ENCODE results near the gene ICAM5. TPM values are rescaled to one million over a fixed set of nuclear protein-coding genes. Genes with fewer than 3 reads are reported as not detected.

ICAM5 gene
- total and polyA plus RNA-seq, 9 of the 15 experiments (the other 6 are each of a cell fraction or from before 2014, with no cell fraction given): 0.10 to 114 (median 13.7) TPM

DNA sequence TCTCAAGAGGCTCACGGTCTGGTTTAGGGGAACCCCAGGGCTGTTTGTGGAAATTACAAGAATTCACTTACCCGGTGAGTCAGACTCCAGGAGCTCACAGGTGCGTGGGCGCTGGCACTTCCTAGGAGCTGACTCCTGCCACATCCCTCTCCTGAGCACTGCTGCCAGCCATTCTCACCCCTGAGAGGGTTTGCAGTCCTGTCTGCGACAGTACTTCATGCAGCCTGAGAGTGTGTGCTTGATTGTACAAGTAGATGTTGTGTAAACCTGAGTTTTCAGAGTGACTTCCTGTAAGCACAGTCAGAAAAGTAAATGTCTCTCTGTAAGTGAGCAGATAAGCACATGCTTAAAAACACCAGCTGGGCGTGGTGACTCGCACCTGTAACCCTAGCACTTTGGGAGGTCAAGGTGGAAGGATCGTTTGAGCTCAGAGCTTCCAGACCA is 29.6 kb upstream of the ICAM5 start (continued):
- TF ChIP-seq ILF3 (IDR thresholded peaks at IDR 0.05; ENCODE audit: borderline replicate concordance) (0 out of 2 replicates have a peak, but pooled peaks have one; percentile 50), CBFA2T3 (IDR thresholded peaks at IDR 0.05) (peak; percentile 66), ATF7 (IDR thresholded peaks at IDR 0.05) (no peak), POLR2B (IDR thresholded peaks at IDR 0.05; ENCODE audit: low read depth, partially characterized antibody) (peak; percentile 48), POLR2A (conservative IDR thresholded peaks at IDR 0.05) (peak; percentile 67; the same call in 1 of the 2 replicates), ARID1B (IDR thresholded peaks at IDR 0.05) (peak; percentile 42), CBFA2T2 (conservative IDR thresholded peaks at IDR 0.05) (peak; percentile 50), LEF1 (IDR thresholded peaks at IDR 0.05) (no peak)
- TF ChIP-seq, protein P1, sequence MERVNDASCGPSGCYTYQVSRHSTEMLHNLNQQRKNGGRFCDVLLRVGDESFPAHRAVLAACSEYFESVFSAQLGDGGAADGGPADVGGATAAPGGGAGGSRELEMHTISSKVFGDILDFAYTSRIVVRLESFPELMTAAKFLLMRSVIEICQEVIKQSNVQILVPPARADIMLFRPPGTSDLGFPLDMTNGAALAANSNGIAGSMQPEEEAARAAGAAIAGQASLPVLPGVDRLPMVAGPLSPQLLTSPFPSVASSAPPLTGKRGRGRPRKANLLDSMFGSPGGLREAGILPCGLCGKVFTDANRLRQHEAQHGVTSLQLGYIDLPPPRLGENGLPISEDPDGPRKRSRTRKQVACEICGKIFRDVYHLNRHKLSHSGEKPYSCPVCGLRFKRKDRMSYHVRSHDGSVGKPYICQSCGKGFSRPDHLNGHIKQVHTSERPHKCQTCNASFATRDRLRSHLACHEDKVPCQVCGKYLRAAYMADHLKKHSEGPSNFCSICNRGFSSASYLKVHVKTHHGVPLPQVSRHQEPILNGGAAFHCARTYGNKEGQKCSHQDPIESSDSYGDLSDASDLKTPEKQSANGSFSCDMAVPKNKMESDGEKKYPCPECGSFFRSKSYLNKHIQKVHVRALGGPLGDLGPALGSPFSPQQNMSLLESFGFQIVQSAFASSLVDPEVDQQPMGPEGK (CRISPR knock-in tag; IDR thresholded peaks at IDR 0.05; ENCODE audit: borderline replicate concordance): no peak
- TF ChIP-seq, protein P2, sequence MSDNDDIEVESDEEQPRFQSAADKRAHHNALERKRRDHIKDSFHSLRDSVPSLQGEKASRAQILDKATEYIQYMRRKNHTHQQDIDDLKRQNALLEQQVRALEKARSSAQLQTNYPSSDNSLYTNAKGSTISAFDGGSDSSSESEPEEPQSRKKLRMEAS (CRISPR knock-in tag; IDR thresholded peaks at IDR 0.05): peak; percentile 37; the same call in 1 of the 2 replicates

DNA sequence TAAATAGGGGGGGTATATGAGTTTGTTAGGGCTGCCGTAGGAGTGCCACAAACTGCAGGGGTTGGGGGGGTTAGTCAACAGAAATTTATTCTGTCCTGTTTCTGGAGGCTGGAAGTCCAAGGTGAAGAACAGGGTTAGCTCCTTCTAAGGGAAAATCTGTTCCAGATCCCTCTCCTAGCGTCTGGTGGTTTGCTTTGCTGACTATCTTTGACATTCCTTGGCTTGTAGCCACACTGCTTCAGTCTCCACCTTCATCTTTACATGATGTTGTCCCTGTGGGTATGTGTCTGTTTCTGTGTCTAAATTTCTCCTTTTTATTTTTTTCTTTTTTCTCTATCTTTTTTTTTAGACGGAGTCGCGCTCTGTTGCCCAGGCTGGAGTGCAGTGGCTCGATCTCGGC is 27.0 kb upstream of the ICAM5 start:
- H3K4me3 ChIP-seq: no peak overlapping the region
- no peak for DNase-seq (ENCODE audit: extremely low read depth in 1 of 4, low spot score in 3 of 4)
- no TSS peak for BruUV-seq (replicated peaks)
- no peak overlapping the region for H2AFZ ChIP-seq (ENCODE audit: low read depth, low read length)
- H3K9me3 ChIP-seq (replicated peaks; ENCODE audit: control insufficient read depth, insufficient read depth, low read depth, low read length): no peaks in the 10 kb centered on the region
- intact Hi-C loops (cut with micrococcal nuclease) (no loop called here), in situ Hi-C loops (cut with MboI) (no loop called here)
- H3K27me3 ChIP-seq (ENCODE audit: control insufficient read depth in 2 of 2, insufficient read depth in 2 of 2, low read length in 2 of 2): no peaks in the 10 kb centered on the region
- peaks cover 21% of the 10 kb centered on the region for H3K36me3 ChIP-seq (ENCODE audit: control insufficient read depth, insufficient read depth, low read length)
- 58% methylated on average over 4 of the region's 7 CpGs for WGBS (ENCODE audit: insufficient coverage, low coverage, missing lambda C conversion rate)
- no peak overlapping the region for H3K27ac ChIP-seq (ENCODE audit: extremely low read depth, low read depth, low read length)
- no peaks in the 10 kb centered on the region; the same call in 1 of the 2 replicates for H4K20me1 ChIP-seq (replicated peaks; ENCODE audit: control insufficient read depth, insufficient read depth, low read length)
- no peak overlapping the region for H3K9ac ChIP-seq (ENCODE audit: insufficient read depth in 1 of 2, low read depth in 2 of 2, low read length in 2 of 2)
- H3K4me2 ChIP-seq (ENCODE audit: insufficient read depth, low read length): no peak overlapping the region
- no peaks in the 10 kb centered on the region for H3K9me1 ChIP-seq (ENCODE audit: control insufficient read depth, insufficient read depth, low read length)
- POLR2A ChIA-PET: interaction anchor here (0.6 to 1.3 kb wide), 2 partner anchors 117 to 126 kb away, joined by 3 to 5 read pairs; no protein-coding TSS in a partner anchor
- no peak for FAIRE-seq
- ATAC-seq: no peak
- no peaks in the 10 kb centered on the region for H3K79me2 ChIP-seq (ENCODE audit: control insufficient read depth, insufficient read depth, low read length)
- H3K4me1 ChIP-seq (replicated peaks in 1 of 2; ENCODE audit: control insufficient read depth in 2 of 2, insufficient read depth in 2 of 2, low read length in 2 of 2): peaks cover 5 to 31% of the 10 kb centered on the region in 2 experiments; a peak in 3 of 5 replicates
- TF ChIP-seq, protein P3, sequence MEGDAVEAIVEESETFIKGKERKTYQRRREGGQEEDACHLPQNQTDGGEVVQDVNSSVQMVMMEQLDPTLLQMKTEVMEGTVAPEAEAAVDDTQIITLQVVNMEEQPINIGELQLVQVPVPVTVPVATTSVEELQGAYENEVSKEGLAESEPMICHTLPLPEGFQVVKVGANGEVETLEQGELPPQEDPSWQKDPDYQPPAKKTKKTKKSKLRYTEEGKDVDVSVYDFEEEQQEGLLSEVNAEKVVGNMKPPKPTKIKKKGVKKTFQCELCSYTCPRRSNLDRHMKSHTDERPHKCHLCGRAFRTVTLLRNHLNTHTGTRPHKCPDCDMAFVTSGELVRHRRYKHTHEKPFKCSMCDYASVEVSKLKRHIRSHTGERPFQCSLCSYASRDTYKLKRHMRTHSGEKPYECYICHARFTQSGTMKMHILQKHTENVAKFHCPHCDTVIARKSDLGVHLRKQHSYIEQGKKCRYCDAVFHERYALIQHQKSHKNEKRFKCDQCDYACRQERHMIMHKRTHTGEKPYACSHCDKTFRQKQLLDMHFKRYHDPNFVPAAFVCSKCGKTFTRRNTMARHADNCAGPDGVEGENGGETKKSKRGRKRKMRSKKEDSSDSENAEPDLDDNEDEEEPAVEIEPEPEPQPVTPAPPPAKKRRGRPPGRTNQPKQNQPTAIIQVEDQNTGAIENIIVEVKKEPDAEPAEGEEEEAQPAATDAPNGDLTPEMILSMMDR (IDR thresholded peaks at IDR 0.05 in 2 of 3, conservative IDR thresholded peaks at IDR 0.05 in 1 of 3; ENCODE audit: insufficient read depth in 2 of 3, low read depth in 1 of 3, low read length in 3 of 3): no peak
- no peak for TF ChIP-seq LEF1 (IDR thresholded peaks at IDR 0.05)
- TF ChIP-seq ZNF12 (CRISPR knock-in tag; IDR thresholded peaks at IDR 0.05): peak; percentile 26; the same call in 1 of the 2 replicates
- TF ChIP-seq, protein P4, sequence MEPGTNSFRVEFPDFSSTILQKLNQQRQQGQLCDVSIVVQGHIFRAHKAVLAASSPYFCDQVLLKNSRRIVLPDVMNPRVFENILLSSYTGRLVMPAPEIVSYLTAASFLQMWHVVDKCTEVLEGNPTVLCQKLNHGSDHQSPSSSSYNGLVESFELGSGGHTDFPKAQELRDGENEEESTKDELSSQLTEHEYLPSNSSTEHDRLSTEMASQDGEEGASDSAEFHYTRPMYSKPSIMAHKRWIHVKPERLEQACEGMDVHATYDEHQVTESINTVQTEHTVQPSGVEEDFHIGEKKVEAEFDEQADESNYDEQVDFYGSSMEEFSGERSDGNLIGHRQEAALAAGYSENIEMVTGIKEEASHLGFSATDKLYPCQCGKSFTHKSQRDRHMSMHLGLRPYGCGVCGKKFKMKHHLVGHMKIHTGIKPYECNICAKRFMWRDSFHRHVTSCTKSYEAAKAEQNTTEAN (CRISPR knock-in tag; IDR thresholded peaks at IDR 0.05): no peak
- no peak for TF ChIP-seq MTA2 (IDR thresholded peaks at IDR 0.05; ENCODE audit: low read depth)
- no peak for TF ChIP-seq MYC (IDR thresholded peaks at IDR 0.05; ENCODE audit: low read depth, low read length)
- TF ChIP-seq MYC (CRISPR knock-in tag; IDR thresholded peaks at IDR 0.05; ENCODE audit: borderline replicate concordance, low read depth): no peak
- peak; percentile 85; the same call in 1 of the 2 replicates for TF ChIP-seq ZNF24 (IDR thresholded peaks at IDR 0.05)
- no peak for TF ChIP-seq FOXK2 (conservative IDR thresholded peaks at IDR 0.05 in 1 of 2, IDR thresholded peaks at IDR 0.05 in 1 of 2; ENCODE audit: low read depth in 2 of 2)
- CTCF ChIA-PET (ENCODE audit: low intra/inter-chr PET ratio): interaction anchor here (1.7 kb wide), 1 partner anchor 127 kb away, joined by 5 read pairs; no protein-coding TSS in a partner anchor

Measured in K562 (cell line).